GM12892 (cell line): Measurements from ENCODE around the gene EFNA5.

ENCODE experiments used
- POLR2A ChIP-seq: IDR thresholded peaks from 2 replicates; pipeline ENCODE4 v1.6.1; 2011; ENCODE audit warnings: low read depth, low read length, control low read depth
- POLR2AphosphoS5 ChIP-seq: IDR thresholded peaks from 2 replicates; pipeline ENCODE4 v1.6.1; 2011; ENCODE audit warnings: low read depth, low read length, control low read depth
- TAF1 ChIP-seq: IDR thresholded peaks from 2 replicates; pipeline ENCODE4 v1.6.1; 2011; ENCODE audit warnings: low read depth, mild to moderate bottlenecking, control low read depth, low read length, borderline replicate concordance

GRCh38 chr5:107698286-107698685, 27.5 kb upstream of the EFNA5 start:
- TF ChIP-seq POLR2A (no peak), POLR2AphosphoS5 (no peak), TAF1 (no peak)
